GM18873 (cell line): ENCODE measurements around the gene RNF215.

Experiments used
- ATAC-seq: cut with Tn5 transposase; IDR thresholded peaks from one replicate; pipeline ENCODE4 v1.9.1; 2021; ENCODE audit warnings: mild to moderate bottlenecking, moderate library complexity, moderate number of reproducible peaks; ENCODE audit not compliant: unreplicated experiment, low FRiP score

RNF215 gene

DNA sequence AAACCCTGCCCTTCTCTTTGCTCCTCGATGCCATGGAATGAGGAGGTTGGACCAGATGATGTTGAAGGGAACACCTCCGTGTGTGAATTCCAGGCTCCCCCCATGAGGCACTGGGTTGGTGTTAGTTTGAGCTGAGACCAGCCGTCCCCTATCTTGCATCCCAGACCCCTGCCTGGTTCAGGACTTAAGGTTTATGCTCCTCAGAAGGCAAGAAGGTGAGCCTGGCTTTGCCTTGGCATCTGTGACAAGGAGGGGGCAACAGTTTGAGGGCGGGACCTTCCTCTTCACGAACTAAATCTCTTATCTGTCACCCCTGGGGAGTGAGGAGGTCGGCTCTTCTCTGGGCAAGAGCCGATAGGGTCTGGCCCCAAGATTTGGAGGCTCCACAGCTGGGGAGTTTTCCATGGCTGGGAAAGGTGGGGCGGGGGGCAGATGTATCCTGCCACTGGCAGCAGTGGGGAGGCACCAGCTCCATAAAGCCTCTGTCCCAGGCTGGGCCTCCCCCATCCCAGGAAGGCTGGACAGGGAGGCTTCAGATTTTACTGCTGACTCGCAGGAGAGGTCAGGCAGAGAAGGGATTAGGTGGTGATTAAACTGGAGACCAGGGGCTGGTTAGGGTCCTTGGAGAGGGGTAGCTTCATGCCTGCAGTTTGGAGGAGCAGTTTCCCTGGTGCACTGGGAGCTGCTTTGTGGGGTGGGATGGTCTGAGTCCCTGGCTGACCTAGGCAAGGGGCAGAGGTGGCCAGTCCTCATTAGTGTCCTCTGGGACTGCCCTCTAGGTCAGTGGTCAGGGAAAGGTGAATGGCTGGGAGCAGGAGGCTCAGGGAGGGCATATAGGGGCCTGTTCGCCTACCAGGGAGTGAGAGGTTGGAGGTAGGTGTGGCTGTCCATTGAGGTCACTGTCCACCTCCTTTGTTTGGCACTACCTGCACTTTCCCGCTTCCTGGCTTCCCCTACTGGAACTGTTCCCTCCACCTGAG is 10.7 kb upstream of the RNF215 start:
- no peak for ATAC-seq

DNA sequence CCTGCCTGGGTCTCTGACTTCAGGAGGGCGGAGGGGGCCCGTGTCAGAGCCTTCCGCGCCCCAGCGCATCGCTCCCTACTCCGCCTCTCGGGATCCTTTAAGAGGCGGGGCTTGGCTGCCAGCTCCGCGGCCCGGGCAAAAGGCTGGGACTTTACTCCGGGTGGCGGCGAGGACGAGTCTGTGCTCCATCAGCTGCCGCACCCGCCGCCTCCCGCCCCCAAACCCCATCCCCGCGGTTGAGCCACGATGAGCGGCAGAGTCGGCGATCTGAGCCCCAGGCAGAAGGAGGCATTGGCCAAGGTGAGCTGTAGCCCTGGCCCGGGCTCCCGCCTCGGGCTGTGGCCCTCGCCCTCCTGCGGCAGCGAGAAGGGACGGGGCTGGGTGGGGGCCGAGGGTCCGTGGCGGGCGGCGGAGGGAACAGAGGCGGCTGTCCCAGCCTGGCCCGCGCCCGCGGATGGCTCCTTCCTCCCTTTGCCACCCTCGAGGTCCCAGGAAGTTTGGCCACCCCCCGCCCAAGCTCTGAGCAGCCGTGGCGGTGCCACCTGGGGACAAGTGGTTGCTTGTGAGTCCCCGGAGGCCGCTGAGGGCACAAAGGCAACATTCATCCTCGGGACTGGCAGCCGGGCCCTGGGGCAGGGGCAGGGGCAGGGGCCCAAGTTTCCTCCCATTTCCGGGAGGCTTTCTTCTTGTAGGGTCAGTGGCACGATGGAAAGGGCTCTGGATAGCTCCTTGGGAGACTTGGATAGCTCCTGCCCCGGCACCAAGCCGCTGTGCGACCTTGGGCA is 9.9 kb upstream of the RNF215 start, which contains the start of gene SEC14L2:
Gene SEC14L2, plus strand, starts transcription at position 148 of the 785 bp plus-strand sequence. Its CDS starts 99 bp downstream, at position 247.
- ATAC-seq: no peak

DNA sequence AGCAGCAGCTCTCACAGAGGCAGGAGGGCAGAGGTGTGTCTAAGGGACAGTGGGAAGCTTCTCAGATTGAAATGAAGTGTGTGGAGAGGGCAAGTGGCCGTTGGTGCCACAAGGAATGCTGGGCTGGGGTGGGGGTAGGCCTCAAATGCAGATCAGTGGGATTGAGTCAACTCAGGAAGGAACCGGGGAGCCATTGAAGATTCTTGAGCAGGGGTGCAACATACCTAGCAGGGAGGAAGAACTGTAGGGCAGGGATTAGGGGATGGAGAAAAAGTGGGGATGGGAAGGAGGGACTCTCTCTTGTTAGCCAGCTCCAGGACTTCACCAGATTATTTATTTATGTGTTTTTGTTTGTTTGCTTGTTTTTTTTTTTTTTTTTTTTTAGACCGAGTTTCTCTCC is 6.7 kb upstream of the RNF215 start:
- ATAC-seq: no peak

DNA sequence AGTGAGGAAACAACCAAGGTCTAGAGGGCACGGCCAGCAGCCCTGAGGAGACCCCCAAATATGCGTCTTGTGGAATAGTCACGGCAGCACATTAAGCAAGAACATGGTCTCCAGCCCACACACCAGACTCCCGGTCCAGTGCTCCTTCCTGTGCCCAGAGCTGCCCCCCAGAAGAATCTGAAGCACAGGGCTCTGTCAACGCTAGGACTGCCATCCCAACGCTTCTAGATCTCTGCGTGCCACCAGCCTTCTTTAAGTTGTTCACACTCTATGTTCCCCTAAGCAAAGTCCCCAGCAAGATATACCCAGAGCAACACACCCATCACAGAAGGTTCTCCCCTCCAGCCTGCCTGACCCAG is 6.1 kb upstream of the RNF215 start:
- no peak for ATAC-seq

DNA sequence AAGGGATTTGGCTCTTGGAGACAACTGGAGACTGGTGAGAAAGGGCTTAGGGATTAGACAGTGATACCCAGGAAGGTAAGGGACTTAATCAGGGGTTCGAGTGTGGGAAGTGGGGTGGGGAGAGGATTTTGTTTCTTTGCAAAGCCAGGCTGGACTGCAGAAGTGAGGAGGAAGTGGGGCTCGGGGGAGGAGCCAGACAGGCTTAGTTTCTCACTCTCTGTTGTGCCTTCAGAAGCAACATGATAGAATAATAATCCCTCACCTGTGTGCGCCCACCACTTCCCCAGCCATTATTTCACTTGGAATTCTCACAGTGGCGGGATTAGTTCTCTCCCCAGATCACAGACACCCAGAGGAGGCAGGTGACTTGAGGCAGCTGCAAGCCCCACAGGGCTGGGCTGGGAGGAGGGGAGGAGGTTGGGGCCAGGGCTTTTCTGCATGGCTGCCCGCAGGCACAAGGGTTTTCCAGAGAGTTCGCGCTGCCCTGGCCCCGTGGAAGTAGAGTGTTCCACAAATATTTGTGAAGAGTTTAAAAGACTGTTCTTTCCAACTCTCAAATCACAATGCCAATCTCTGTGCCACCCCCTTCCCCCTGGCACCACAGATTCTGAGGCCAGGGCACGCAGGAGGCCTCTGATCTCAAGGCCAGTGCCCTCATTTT is 5.6 kb upstream of the RNF215 start:
- no peak for ATAC-seq

DNA sequence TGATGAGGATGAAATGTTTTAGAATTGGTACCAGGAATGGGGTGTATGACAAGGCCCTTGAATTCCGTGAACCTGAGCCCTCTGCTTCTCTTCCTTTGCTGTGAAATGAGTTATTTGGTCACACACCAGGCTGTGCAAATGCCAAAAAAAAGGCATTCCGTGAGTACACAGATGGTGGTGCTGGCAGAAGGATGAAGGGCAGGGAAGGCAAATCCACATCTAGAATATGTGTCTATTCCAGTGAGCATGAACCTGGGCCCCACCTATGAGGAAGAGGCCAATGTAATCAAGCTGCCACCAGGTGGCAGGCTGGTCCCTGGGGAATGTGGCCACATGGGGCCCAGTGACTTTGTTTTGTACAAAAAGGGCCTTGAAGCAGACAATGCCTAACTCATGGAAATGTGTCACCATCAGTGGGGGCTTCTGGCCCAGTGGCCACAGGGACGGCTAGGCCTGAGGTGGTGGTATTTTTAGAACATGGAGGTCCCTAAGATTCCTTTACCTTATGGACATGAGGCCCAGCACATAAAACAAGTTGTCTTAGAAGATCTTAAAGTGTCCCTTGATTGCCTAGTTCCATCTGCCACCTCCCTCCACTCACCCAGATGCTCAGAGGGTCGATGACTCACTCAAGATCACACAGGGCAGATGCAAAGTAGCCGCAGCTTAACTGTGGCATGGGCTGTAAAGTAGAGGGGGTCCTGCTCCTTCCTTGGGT is 3.9 kb upstream of the RNF215 start:
- ATAC-seq: no peak

DNA sequence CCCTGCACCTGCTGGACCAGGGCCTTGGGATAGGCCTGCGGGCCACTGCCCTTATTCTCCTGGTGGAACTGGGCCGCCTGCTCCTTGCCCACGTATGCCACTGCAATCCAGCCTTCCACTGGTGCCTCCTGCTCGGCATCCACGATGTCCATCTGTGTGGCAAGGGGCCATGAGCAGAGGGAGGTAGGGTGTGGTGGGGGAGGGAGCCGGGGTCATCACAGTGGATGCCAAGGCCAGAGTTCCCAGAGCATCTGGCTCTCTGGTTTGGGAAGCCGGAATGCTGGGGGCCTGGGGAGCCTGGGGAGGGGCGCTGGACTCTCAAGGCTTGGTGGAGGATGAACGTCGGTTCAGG is 627 bp downstream of the RNF215 start:
- ATAC-seq: no peak

DNA sequence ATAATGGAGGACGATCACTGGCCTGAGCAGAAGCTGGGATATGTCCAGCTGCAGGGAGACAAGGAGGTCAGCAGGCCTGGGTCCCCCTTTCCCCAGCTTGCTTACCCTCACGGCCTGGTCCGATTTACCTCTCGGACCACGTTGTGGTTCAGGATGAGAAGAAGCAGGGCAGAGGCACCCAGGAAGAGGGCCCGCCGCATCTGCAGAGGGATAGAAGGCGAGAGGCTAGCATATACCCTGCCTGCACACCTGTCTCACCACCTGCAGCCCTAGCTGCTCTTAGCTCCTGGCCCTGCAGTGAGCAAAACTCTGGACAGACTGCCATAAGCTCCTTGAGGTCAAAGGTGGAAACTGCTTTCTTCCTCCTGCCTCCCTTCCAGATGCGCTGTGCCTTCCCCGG is 1.3 kb downstream of the RNF215 start:
- no peak for ATAC-seq

DNA sequence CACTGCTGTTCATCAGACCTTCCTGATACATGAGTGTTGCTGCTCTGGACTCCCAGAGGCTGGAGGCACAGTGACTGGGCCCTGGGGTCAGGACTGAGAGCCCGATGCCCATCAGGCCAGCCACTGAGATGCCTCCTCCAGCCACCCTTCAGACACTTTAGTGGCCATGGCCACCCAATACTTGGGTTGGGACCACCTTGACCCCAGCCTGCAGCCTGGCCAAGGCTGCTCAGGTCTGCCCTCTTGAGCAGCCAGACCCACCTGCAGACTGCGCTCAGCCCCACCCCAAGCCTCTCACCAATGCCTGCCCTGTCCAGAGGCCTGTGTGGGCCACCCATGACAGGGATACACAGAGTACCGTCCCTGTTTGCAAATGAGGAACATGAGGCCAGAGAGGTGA is 4.2 kb downstream of the RNF215 start:
- no peak for ATAC-seq

DNA sequence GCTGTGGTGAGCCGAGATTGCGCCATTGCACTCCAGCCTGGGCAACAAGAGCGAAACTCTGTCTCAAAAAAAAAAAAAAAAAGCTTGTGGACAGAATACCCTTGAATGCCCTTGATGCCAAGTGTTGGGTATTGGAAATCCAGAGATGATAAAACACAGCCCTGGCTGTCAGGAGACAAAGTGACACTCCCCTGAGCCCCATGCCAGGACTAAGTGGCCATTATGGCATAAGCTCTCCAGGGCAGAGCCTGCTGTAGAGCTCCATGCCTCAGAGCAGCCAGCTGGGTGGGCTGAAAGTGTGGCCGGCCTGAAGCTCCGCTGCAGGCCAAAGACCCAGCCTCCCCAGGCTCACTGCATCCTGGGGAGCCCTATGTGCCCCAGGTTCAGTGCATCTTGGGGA is 4.9 kb downstream of the RNF215 start:
- no peak for ATAC-seq

DNA sequence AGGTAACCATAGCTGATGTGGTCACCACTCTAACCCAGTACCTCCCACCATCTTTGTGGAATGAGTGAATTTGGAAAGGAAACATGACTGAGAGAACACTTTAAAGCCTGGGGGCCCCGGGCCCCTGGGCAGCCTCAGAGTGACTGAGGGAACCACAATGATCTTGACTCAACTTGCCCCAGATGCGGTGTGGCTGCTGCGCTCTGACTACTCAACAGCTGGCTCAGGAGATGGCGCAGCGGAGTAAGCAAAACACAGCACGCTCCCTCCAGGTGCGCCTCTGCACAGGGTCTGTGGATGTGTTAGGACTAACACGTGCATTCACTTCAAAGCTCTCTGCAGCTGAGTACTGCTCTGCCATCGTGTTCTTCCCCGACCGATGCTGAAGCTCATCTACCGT is 5.9 kb downstream of the RNF215 start:
- no peak for ATAC-seq

DNA sequence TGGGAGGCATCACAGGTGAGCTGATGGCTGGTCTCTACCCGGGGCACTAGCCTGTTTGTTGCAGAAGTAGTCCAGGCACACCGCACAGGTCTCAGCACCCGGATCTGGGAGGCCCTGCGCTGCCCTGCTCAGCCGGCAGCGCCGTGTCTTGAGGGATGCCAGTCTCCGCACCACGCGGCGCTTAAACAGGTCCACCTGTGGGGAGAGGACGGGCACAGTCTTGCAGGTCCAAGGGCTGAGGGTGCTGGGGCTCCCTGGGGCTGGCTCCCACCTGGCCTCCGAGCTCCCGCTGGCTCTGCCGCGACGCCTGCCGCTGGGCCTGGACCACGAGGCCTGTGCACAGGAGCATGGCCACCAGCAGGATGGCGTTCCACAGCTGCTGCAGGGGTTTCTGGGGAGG is 7.2 kb downstream of the RNF215 start:
- no peak for ATAC-seq

DNA sequence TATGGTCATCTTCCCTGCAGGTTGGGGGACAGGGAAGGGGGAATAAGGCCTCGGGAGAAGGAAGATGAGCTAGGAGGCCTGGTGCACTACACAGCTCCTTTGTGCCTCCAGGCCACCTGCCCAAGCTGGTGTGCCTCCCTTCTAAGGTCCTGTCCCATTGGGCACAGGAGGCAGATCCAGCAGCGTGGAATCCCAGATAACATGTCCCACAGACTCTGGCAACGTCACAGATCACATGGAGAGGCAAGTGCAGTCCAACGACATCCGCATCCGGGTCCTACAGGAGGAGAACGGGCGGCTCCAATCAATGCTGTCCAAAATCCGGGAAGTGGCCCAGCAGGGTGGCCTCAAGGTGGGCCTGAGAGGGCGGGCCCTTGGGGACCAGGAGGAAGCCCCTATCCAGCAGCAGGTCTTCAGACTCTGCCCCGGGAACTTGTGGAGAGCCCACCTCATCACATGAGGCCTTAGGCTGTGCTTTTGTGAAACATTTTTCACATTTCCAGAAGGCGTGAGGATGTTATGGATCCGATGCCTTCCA is 11.8 kb downstream of the RNF215 start:
- no peak for ATAC-seq

DNA sequence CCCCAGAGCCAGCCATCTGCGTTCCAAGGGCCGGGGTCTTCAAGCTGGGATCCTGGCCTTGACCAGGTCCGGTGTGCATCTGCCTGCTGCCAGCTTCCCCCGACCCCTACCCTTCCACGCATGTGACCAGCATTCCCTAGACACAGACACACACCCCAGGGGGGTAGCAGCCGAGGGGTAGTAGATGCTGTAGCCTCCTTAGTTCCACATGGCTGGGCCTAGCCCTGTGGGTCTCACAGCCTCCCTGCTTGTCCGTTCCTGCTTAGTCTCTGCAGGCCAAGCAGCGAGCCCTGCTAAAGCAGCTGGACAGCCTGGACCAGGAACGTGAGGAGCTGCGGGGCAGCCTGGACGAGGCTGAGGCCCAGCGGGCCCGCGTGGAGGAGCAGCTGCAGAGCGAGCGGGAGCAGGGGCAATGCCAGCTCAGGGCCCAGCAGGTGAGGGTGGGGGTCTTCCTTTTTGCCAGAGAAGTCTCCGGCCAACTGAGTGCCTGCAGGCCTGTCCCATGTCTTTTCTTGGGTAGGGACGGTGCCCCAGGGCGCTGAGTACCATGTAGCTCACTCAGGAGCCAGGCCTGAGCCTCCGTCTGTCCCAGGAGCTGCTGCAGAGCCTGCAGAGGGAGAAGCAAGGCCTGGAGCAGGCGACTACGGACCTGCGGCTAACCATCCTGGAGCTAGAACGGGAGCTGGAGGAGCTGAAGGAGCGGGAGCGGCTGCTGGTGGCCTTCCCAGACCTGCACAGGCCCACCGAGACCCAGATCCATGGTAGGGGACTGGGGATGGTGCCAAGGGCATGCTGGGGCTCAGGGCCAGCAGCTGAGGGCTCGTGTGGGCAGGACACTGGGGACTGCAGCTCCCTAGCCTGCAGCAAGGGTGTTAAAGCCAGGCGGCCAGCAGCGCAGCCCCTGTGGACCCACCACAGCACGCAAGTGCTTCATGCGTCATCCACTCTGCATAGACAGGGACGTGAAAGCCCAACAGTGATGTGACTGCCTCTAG is 13.6 kb downstream of the RNF215 start:
- no peak for ATAC-seq

DNA sequence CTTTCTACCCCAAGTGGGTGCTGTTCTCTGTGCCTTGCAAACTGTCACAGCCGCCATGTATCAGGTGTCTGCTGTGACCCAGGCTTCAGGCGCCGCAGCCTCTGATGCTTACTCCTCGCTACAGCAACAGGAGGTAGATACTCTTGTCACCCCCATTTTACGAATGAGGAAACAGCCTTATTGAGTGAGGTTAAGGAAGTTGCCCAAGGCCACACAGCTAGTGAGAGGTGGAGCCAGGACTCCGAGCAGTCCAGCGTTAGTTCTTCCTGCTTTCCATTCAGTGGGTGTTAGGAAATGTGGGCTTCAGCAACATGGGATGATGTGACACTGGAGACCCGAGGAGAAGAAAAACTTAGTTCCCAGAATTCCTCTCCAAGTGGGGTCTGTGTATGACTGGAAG is 14.3 kb downstream of the RNF215 start:
- no peak for ATAC-seq

DNA sequence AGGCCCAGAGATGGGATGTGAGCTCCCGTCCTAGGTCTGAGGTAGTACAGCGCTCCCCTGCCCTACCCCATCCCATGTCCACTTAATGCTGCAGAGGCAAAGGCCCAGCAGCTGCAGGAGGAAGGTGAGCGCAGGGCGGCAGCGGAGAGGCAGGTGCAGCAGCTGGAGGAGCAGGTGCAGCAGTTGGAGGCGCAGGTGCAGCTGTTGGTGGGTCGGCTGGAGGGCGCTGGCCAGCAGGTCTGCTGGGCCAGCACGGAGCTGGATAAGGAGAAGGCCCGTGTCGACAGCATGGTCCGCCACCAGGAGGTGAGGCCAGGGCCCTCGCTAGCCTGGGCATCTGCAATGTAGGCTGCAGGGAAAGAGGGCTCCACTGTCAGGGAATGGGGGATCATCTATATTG is 15.2 kb downstream of the RNF215 start:
- no peak for ATAC-seq

DNA sequence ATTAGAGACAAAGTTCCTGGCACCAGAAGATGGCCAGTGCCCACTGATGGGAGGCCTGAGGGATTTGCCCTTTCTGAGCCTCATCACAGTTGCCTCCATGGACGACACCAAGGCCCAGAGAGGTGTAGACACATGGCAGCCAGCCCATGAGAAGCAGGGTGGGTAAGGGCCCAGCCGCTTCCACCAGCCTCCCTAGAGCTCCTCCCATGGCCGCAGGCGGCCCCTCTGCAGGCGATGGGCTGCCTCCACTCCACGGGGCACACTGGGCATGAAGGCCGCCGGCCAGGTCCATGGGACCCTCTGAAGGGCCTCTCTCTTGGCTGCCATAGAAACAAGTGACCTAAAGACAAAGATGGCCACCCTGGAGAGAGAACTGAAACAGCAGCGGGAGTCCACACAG is 15.9 kb downstream of the RNF215 start:
- ATAC-seq: no peak

DNA sequence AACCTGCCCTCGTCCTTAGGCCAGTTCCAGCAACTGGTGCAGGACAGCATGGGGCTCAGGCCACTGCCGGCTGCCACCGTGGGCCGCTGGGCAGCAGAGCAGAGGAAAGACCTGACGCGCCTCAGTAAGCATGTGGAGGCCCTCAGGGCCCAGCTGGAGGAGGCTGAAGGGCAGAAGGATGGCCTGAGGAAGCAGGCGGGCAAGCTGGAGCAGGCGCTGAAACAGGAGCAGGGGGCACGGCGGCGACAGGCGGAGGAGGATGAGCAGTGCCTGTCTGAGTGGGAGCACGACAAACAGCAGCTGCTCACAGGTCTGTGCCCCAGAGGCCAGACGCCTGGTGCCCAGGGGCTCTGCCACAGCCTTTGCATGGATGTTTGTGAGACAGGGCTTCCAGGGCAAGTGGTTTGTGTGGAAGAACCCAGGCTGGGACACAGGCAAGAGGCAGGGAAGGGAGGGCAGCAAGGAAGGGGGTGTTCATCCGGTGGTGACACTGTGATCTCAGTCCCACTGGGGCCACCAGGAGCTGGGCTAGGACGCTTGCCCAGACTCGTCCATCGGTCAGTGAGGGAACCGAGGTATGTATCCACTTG is 16.5 kb downstream of the RNF215 start:
- no peak for ATAC-seq

DNA sequence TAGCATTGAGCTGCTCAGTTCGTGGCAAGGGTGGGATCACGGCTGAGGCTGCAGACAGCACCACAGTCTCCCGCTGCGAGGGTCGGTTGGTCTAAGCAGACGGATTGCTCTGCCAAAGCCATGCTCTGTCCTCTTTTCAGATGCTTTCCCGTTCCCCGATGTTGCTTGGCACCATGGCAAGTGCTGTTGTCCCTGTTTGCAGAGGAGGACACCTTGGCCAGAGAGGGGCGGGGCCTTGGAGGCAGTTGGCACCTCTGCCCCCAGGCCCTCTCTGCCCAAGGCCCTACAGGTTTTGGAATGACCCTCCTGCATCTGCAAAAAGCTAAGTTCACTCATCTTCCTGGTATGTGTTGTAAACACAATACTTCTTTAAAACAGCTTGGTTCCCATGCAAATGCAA is 18.8 kb downstream of the RNF215 start:
- ATAC-seq: no peak
